ENCODE results near the gene ERN1.

ERN1 gene

GRCh38 chr17:64148699-64149098 is 18.8 kb upstream of the ERN1 start:
- H3K36me3 Mint-ChIP-seq (ENCODE audit: low read depth), result peaks cover 35% of the 10 kb centered on the region
- H3K4me3 Mint-ChIP-seq, result no peak overlapping the region
- H3K27me3 Mint-ChIP-seq (ENCODE audit: low read depth, poor library complexity), result no peaks in the 10 kb centered on the region
- no peak for DNase-seq
- H3K9me3 Mint-ChIP-seq, result no peaks in the 10 kb centered on the region
- H3K27ac Mint-ChIP-seq, result peak overlapping the region; percentile 16
- H3K4me1 Mint-ChIP-seq, result peaks cover 50% of the 10 kb centered on the region
- no peak for TF ChIP-seq CTCF (IDR thresholded peaks at IDR 0.05)

- TF ChIP-seq CTCF (IDR thresholded peaks at IDR 0.05), result no peak
- H3K4me3 Mint-ChIP-seq, result peak overlapping the region; percentile 55
- H3K4me1 Mint-ChIP-seq, result peaks cover 46% of the 10 kb centered on the region
- no peaks in the 10 kb centered on the region for H3K9me3 Mint-ChIP-seq
- DNase-seq, result no peak
- H3K27ac Mint-ChIP-seq, result peak overlapping the region; percentile 16
- H3K36me3 Mint-ChIP-seq (ENCODE audit: low read depth), result peaks cover 33% of the 10 kb centered on the region
- no peaks in the 10 kb centered on the region for H3K27me3 Mint-ChIP-seq (ENCODE audit: low read depth, poor library complexity)
These were observed 18.2 kb upstream of the ERN1 start for GRCh38 chr17:64148017-64148631.

- Mint-ChIP-seq H3K9me3 (no peaks in the 10 kb centered on the region), H3K36me3 (ENCODE audit: low read depth) (peaks cover 25% of the 10 kb centered on the region), H3K27me3 (ENCODE audit: low read depth, poor library complexity) (no peaks in the 10 kb centered on the region), H3K27ac (no peak overlapping the region), H3K4me1 (peaks cover 38% of the 10 kb centered on the region), H3K4me3 (no peak overlapping the region)
- TF ChIP-seq CTCF (IDR thresholded peaks at IDR 0.05), result no peak
- DNase-seq, result no peak
These were observed 17.4 kb upstream of the ERN1 start for GRCh38 chr17:64147110-64148016.

- H3K27me3 Mint-ChIP-seq (ENCODE audit: low read depth, poor library complexity), result no peaks in the 10 kb centered on the region
- no peak overlapping the region for H3K4me3 Mint-ChIP-seq
- TF ChIP-seq CTCF (IDR thresholded peaks at IDR 0.05), result no peak
- H3K9me3 Mint-ChIP-seq, result no peaks in the 10 kb centered on the region
- no peak overlapping the region for H3K27ac Mint-ChIP-seq
- peak; percentile 53 for DNase-seq
- peaks cover 30% of the 10 kb centered on the region for H3K4me1 Mint-ChIP-seq
- peaks cover 23% of the 10 kb centered on the region for H3K36me3 Mint-ChIP-seq (ENCODE audit: low read depth)
These were observed 16.6 kb upstream of the ERN1 start for GRCh38 chr17:64146418-64147109.

GRCh38 chr17:64145751-64146417 is 15.9 kb upstream of the ERN1 start:
- peaks cover 23% of the 10 kb centered on the region for H3K36me3 Mint-ChIP-seq (ENCODE audit: low read depth)

More at GRCh38 chr17:64145751-64146417, 15.9 kb upstream of the ERN1 start:
- peaks cover 26% of the 10 kb centered on the region for H3K4me1 Mint-ChIP-seq
- TF ChIP-seq CTCF (IDR thresholded peaks at IDR 0.05), result no peak
- peak; percentile 92 for DNase-seq
- no peak overlapping the region for H3K27ac Mint-ChIP-seq
- H3K4me3 Mint-ChIP-seq, result no peak overlapping the region
- no peaks in the 10 kb centered on the region for H3K27me3 Mint-ChIP-seq (ENCODE audit: low read depth, poor library complexity)
- no peaks in the 10 kb centered on the region for H3K9me3 Mint-ChIP-seq
